ENCODE data around the gene EFCAB10.
"Not testable (repeated sequence)": the region's sequence is repeated elsewhere in the genome, so short reads cannot be mapped to it uniquely, and the experiment has no call there.

EFCAB10 gene

DNA sequence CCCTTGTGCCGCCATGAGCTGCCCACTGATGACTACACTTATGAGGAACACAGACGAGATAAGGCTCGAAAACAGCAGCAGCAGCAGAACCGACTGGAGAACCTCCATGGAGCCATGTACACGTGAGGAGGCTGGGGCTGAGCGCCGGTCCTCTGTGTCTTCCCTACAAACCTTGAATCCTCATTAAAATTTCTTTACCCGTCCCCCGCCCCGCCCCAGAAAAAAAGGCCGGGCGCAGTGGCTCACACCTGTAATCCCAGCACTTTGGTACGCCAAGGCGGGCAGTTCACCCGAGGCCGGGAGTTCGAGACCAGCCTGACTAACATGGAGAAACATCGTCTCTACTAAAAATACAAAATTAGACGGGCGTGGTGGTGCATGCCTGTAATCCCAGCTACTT lies 50.7 kb downstream of the EFCAB10 start:
- no peak for DNase-seq (ENCODE audit: low read depth in 2 of 2)

- DNase-seq (ENCODE audit: low read depth in 2 of 2): no peak
These were observed 51.2 kb downstream of the EFCAB10 start for GRCh38 chr7:105530126-105530525.

DNA sequence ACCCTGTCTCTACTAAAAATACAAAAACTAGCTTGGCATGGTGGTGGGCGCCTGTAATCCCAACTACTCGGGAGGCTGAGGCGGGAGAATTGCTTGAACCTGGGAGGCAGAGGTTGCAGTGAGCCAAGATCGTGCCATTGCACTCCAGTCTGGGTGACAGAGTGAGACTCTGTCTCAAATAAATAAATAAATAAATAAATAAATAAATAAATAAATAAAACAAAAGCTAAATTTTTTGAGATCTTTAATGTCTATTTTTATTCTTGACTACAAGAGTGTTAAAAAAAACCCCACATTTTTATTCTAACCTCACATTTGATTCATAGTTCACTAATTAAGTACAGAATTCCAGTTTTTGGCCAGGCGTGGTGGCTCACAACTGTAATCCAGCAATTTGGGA lies 53.6 kb downstream of the EFCAB10 start:
- not testable (repeated sequence) for DNase-seq (ENCODE audit: low read depth in 2 of 2)

GRCh38 chr7:105524840-105525239 lies 56.5 kb downstream of the EFCAB10 start:
- DNase-seq (ENCODE audit: low read depth in 2 of 2): no peak

- not testable (repeated sequence) for DNase-seq (ENCODE audit: low read depth in 2 of 2)
These were observed 56.9 kb downstream of the EFCAB10 start for GRCh38 chr7:105524423-105524822.

DNA sequence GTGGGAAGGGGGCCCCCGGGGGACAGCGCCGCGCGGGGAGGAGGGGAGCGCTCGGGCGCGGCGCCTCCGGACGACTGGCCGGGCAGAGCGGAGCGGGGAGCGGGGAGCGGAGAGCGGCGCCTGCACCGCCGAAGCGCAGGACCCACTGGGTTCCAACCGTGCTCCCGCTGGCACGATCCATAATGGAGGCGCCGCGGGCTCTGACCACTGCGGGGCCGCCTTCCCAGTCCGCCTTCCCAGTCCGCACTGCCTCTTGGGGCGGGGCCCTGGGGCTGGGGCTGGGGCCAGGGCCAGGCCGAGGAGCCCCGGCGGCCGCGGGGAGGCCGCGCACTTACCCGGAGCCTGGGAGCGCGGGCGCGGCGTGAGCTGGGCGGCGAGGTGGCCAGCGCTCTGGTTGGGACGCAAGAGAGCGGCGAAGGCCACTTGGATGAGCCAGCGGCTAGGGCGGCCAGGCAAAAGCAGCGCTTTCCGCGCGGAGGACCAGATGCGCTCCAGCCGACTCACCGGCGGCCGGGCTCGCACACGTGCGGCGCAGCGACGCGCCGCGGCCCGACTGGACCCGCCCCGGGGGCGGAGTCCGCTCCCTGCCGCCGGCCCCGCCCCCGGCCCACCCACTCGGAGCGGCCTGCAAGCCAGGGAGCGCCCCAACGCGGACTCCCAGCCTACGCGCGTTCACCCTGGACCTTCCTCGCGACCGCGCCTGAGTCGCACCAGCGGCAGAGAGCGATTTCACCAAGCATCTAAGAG lies 59.4 kb downstream of the EFCAB10 start, which contains the start of gene PUS7:
PUS7 (minus strand) TSS at position 555 of the 747 bp plus-strand sequence. CDS start 13,759 bp downstream, outside the sequence.
- DNase-seq (ENCODE audit: low read depth in 2 of 2): peak; percentile 62 to 77

- DNase-seq (ENCODE audit: low read depth in 2 of 2): no peak
These were observed 60.1 kb downstream of the EFCAB10 start for GRCh38 chr7:105521027-105521716.

- not testable (repeated sequence) for DNase-seq (ENCODE audit: low read depth in 2 of 2)
These were observed 60.7 kb downstream of the EFCAB10 start for GRCh38 chr7:105520620-105521019.

DNA sequence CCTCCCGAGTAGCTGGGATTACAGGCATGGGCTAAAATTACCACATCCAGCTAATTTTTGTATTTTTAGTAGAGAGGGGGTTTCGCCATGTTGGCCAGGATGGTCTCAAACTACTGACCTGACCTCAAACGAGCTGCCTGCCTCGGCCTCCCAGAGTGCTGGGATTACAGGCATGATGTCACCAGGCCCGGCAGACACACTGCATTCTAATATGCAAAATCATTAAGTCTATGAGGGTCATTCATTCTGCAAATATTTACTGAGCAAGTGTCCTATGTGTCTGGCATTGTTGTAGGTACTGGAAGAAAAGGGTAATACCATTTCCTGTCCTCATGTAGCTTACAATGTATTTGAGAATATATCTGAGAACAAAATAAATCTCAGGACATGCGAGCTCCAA lies 61.9 kb downstream of the EFCAB10 start:
- no peak for DNase-seq (ENCODE audit: low read depth in 2 of 2)

- DNase-seq (ENCODE audit: low read depth in 2 of 2): not testable (repeated sequence)
These were observed 65.7 kb downstream of the EFCAB10 start for GRCh38 chr7:105515610-105516009.

All from fibroblast of skin of left biceps (primary cell).